ENCODE results near the gene BDNF. TPM values are rescaled to one million over a fixed set of nuclear protein-coding genes. Genes with fewer than 3 reads are reported as not detected.

BDNF gene
- total RNA-seq, 1 donor from 2014 or later: 0.10 TPM

DNA sequence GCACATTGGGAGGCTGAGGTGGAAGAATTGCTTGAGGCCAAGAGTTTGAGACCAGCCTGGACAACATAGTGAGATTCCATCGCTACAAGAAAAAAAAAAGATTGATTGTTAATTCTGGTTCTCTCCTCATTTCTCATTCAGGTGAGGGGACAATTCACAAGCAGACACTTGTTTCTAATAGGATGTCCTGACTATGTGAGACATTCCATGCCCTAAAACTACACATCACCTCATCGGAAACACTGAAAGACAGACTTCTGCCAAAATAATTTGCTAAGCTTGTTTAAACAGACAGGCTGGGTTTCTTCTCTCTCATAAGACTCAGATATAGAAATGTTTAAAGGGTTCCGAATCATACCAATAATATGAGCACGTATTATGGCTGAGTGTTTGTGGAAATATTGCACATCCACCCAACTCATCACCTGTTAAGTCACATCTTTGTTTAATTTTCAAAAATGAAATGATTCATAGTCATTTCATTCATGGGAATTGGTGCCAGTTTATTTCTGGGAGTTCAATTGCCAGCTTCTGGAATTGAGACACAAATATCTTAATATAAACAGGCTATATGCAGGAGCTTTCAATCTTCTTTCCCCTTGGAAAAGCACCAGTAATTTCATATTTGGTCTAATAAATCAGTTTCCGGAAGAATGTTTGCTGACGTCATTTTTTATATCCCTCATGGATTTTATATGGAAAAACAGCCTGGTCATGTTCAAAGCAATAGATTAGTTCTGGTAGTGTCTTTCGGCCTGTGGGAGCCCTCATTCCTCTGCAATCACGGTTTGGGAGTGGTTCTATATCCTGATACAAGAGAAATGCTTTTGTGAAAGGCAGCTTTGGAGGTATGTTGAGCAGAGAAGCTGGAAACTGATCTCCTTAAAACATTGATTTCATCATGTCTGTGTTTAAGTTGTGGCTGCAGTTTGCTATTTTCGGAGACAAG is 87.0 kb downstream of the BDNF start:
- Mint-ChIP-seq H3K27ac (ENCODE audit: unreplicated experiment) (no peak overlapping the region), H3K4me1 (ENCODE audit: unreplicated experiment) (no peaks in the 10 kb centered on the region), H3K4me3 (ENCODE audit: unreplicated experiment) (no peak overlapping the region), H3K9me3 (ENCODE audit: unreplicated experiment) (no peaks in the 10 kb centered on the region), H3K36me3 (ENCODE audit: low read depth, unreplicated experiment) (no peaks in the 10 kb centered on the region), H3K27me3 (ENCODE audit: unreplicated experiment) (no peaks in the 10 kb centered on the region)
- TF ChIP-seq, protein P1, sequence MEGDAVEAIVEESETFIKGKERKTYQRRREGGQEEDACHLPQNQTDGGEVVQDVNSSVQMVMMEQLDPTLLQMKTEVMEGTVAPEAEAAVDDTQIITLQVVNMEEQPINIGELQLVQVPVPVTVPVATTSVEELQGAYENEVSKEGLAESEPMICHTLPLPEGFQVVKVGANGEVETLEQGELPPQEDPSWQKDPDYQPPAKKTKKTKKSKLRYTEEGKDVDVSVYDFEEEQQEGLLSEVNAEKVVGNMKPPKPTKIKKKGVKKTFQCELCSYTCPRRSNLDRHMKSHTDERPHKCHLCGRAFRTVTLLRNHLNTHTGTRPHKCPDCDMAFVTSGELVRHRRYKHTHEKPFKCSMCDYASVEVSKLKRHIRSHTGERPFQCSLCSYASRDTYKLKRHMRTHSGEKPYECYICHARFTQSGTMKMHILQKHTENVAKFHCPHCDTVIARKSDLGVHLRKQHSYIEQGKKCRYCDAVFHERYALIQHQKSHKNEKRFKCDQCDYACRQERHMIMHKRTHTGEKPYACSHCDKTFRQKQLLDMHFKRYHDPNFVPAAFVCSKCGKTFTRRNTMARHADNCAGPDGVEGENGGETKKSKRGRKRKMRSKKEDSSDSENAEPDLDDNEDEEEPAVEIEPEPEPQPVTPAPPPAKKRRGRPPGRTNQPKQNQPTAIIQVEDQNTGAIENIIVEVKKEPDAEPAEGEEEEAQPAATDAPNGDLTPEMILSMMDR (IDR thresholded peaks at IDR 0.05; ENCODE audit: unreplicated experiment): no peak
- DNase-seq (ENCODE audit: low spot score): no peak

DNA sequence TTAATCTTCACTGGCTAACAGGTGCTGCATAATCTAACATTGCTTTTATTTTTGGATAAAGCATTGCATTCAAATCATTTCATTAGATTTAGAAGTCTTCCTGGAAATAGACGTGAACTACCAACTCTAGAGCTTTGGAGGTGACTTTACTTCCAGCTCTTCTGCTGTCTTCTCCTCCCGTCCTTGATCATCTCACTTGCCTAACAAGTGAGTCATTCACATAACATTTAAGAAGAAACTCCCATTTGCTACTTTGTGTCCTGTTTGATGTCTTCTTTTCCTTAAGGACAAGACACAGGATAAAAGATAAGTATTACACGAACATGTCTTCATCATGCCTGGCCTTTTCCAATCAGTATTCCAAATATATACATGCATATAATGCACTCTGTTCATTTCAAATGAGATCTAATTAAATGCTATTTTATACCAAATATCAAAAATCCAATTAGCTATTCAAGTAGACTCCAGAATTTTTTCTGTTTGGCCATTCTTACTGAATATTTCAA is 88.3 kb downstream of the BDNF start:
- Mint-ChIP-seq H3K27ac (ENCODE audit: unreplicated experiment) (no peak overlapping the region), H3K4me1 (ENCODE audit: unreplicated experiment) (no peaks in the 10 kb centered on the region), H3K9me3 (ENCODE audit: unreplicated experiment) (no peaks in the 10 kb centered on the region), H3K27me3 (ENCODE audit: unreplicated experiment) (no peaks in the 10 kb centered on the region), H3K36me3 (ENCODE audit: low read depth, unreplicated experiment) (no peaks in the 10 kb centered on the region), H3K4me3 (ENCODE audit: unreplicated experiment) (no peak overlapping the region)
- TF ChIP-seq, protein P1 (IDR thresholded peaks at IDR 0.05; ENCODE audit: unreplicated experiment): no peak
- no peak for DNase-seq (ENCODE audit: low spot score)

DNA sequence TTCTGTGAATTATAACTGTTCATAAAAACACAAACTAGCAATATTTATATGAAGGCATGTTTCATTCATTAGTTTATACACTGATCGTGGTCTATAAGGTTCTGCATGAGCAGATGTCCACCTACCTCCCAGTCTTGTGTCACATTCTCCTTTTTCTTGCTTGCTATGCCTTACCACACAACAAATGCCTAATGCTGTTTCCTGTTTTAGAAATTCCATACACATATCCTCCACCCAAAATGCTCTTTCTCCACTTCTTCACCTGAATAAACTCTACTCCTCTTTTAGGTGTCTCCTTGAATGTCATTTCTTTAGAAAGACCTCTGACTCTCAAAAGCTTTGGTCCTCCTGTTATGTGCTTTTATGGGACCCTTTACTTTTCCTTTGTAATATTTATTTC is 88.9 kb downstream of the BDNF start:
- no peak overlapping the region for H3K4me3 Mint-ChIP-seq (ENCODE audit: unreplicated experiment)
- no peaks in the 10 kb centered on the region for H3K36me3 Mint-ChIP-seq (ENCODE audit: low read depth, unreplicated experiment)
- TF ChIP-seq, protein P1 (IDR thresholded peaks at IDR 0.05; ENCODE audit: unreplicated experiment): no peak
- H3K27ac Mint-ChIP-seq (ENCODE audit: unreplicated experiment): no peak overlapping the region
- H3K4me1 Mint-ChIP-seq (ENCODE audit: unreplicated experiment): no peaks in the 10 kb centered on the region
- DNase-seq (ENCODE audit: low spot score): no peak
- H3K9me3 Mint-ChIP-seq (ENCODE audit: unreplicated experiment): no peaks in the 10 kb centered on the region
- no peaks in the 10 kb centered on the region for H3K27me3 Mint-ChIP-seq (ENCODE audit: unreplicated experiment)

DNA sequence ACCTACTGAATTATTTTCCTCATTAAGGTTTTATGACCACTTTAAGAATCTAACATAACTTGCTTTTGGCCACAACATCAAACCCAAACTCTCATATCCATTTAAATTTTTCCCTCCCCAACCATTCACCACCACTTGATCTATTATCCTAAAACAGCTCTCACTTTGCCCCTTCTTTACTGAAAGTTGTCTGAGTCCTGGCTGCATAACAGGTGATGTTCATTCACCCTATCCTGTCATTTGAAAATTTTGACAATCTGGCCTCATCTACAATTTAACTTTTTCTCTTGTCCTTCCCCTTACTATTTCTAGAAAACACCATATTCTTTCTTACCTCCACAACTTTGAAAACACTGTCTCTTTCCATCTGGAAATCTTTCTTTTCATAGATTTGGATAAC is 89.3 kb downstream of the BDNF start:
- Mint-ChIP-seq H3K27ac (ENCODE audit: unreplicated experiment) (no peak overlapping the region), H3K9me3 (ENCODE audit: unreplicated experiment) (no peaks in the 10 kb centered on the region), H3K4me3 (ENCODE audit: unreplicated experiment) (no peak overlapping the region), H3K4me1 (ENCODE audit: unreplicated experiment) (no peaks in the 10 kb centered on the region), H3K27me3 (ENCODE audit: unreplicated experiment) (no peaks in the 10 kb centered on the region), H3K36me3 (ENCODE audit: low read depth, unreplicated experiment) (no peaks in the 10 kb centered on the region)
- DNase-seq (ENCODE audit: low spot score): no peak
- TF ChIP-seq, protein P1 (IDR thresholded peaks at IDR 0.05; ENCODE audit: unreplicated experiment): no peak

DNA sequence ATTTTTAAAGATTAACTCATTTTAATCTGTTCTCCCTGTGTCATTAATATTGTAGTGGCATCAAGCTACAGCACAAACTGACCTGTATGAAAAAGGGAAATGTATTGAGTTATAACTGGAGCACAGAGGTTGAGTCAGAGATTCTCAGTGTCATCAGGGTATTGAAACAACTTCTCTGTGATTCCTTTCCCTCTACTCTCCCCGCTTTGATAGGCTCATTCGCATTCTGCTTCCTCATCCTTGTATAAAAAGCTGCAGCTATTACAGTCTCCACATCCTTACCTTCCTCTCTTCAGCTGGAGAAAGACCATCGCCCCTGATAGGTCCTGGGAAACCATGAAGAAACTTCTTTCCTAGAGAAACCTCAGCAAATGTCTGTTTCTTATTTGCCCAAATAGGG is 90.0 kb downstream of the BDNF start:
- Mint-ChIP-seq H3K4me1 (ENCODE audit: unreplicated experiment) (no peaks in the 10 kb centered on the region), H3K4me3 (ENCODE audit: unreplicated experiment) (no peak overlapping the region), H3K27ac (ENCODE audit: unreplicated experiment) (no peak overlapping the region), H3K36me3 (ENCODE audit: low read depth, unreplicated experiment) (no peaks in the 10 kb centered on the region), H3K9me3 (ENCODE audit: unreplicated experiment) (no peaks in the 10 kb centered on the region), H3K27me3 (ENCODE audit: unreplicated experiment) (no peaks in the 10 kb centered on the region)
- TF ChIP-seq, protein P1 (IDR thresholded peaks at IDR 0.05; ENCODE audit: unreplicated experiment): no peak
- DNase-seq (ENCODE audit: low spot score): no peak
